NK-92 (cell line): ENCODE results near the gene LAMB1.

Experiments used
- DNase-seq: peaks from one replicate; lab custom pipeline; 2025; ENCODE audit not compliant: unreplicated experiment; lab: John Stamatoyannopoulos, UW

The LAMB1 gene

DNA sequence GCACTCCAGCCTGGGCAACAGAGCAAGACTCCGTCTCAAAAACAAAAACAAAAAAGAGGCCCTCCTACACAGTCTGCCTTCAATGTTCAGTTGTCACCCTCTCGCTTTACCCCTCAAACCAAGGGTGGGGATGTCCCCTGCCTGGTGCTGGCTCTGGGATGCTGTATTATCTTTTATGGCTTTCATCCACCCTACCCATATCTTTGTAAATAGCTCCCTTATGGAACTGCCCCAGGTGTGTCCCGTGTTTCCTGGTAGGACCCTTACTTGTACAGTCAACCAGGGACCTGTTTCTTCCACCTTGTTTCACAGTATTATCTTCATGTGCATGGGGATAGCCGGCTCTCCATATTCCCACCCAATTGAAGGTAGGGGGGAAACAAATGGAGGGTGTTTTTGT, 15.7 kb upstream of the LAMB1 start:
- no peak for DNase-seq

DNA sequence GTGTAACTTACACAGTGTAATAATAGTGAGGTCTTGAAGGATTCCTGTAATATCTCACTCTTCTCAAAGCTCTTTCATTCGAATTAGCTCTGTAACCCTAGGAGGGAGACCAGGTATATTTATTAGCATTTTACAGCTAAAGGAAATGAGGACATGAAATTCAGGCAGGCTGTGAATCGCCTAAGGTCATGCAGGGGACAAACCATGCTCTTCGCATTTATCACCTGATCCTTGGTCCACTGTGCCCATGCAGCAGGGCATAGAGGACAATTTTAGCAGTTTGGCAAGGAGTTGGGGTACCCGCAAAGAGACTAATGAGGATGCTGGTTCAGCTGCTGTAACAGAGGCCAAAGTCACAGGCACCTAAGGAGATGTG, 14.8 kb upstream of the LAMB1 start:
- DNase-seq: no peak

DNA sequence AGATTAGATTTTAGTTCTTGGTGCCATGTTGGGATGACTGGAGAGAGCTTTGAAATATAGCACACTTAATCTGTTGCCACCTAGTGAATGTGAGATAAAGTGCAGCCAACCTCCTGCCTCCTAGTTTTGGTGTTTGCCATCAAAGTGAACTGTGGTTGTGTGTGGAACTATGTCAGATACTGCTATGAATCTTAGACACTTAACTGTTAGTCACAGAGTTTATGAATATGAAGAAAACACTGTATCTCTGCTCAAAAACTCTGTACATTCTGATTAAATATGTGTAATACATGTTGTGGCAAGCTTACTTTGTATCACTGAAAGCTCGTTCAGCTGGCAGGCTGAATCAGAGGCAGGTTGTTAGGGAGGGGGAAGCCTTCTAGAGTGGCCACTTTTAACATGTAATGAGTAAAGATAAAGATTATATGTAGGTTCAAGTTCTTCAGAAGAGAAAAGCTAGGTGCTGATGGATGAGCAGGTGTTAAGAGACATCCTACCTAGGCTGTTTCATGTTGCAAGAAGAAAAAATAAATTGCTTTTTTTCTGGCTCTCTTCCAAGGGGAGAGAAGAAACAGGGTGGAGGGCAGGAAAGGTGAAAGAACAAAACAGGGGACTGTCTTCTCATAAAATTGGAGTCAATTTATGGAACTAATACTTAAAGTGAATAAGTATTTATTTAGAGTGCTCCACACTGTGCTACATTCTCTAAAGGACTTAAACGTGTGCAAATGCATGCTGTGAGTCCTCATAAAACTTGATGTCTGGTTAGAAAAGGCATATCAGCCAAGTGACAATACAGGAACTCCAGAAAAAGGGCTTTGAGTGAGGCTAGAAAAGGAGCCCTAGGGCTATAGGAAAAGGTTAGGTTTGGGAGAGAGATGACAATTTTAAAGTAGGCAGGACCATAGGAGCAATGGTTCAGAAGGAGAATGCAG, 14.1 kb upstream of the LAMB1 start:
- no peak for DNase-seq

DNA sequence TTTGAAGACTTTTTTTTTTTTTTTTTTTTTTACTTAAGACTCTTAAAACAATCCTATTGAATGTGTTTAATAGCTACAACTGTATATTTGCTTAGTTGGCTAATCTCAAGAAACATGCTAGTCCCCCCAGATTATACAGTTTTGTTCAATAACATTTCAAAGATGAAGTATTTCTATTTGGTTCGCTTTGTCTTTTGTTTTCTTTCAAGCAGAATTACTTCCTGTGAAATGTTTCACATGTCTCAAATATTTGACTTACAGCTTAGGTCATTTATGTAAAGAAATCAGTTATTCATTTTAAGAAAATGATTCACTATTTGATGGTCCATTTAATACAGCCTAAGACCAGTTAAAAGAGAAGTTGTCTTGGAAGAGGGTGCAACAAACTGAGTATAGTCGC, 12.8 kb upstream of the LAMB1 start:
- DNase-seq: no peak

DNA sequence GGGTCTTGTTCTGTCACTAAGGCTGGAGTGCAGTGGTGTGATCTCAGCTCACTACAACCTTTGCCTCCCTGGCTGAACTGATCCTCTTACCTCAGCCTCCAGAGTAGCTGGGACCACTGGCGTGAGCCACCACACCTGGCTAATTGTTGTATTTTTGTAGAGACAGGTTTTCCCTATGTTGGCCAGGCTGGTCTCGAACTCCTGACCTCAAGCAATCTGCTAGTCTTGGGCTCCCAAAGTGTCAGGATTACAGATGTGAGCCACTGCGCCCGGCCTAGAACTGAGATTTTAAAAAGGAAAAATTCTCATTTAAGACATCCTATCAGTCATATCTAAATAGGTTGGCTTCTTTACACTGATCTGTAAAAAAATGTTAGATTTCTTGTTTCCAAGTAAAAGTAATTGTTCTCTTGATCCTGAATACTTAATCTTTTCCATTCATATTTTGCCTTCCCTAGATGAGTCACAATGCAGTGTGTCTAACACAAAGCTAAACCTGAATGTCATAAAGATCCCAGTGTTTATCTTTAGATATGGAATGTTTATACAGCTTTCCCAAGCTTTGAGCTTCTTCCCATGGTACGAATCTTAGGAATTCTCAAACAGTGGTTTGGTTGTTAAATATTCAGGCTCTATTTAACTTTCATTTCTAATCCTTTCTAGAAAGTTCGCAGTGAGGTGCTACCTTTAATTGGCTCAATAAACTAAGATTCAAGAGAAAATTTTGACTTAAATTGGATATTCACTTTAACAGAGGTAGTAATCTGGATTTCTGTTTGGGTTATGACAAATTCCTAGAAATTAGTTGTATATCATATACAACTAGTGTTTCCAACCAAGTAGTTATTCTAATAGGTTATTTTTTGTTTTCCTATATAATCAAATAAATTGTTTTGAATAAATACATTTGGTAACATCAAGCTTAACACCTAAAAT, 12.1 kb upstream of the LAMB1 start:
- no peak for DNase-seq

DNA sequence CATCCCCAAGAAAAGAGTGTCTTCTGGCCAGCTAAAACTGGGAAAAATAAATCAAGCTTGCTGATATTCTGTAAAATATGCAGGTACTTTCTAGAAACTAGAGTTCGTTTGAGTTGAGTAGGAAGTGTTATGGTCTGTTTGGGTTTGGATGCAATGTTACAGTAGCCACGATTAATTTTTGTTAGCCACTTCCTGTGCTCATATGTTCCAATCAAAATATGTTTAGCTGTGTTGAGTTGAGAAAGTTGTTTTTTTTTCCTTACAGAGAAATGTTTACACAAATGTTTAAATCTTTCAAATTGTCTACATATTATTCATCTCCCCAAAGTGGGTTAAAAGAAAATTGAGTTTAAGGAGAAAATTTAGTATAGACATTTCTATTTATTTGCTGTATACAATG, 11.3 kb upstream of the LAMB1 start:
- DNase-seq: no peak

DNA sequence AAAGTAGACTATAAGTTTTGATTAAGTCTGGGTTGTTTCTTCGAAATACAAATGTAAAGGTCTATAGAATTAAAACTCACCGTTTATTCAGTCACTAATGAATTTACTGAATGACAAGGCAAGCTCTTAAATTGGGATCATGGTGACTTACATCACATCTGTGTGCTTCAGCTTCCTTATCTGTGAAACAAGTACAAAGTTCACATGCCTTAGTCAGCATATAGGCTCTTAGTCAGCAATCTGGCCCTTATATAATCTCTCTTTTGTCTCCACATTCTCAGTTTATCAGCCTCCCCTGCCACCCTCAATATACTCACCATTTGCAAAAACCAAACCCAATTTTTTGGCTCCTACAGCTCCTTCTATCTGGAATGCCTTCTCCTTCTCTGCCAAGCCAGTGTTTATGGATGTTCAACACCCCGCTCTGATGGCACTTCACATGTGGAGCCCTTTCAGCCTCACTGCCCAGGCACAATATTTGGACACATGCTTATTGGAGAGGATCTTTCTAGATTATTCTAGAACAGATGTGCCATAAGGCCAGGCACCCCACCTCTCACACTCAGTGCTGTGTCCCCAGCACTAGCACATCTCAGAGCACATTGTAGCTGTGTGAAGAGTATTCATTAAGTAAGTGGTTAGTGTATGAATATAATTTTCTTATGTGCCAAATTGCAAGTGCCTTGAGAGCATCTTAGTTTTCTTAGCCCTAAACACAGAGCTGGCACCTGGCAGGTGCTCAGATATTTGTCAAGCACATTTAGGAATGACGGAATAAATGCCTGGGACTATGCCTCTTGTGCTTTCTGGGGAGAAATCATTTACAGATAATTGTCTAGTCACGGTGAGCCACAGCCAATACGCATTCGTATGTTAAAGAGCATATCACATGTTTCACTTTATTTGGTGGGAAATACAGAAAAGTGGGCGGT, 9.8 kb upstream of the LAMB1 start:
- no peak for DNase-seq

DNA sequence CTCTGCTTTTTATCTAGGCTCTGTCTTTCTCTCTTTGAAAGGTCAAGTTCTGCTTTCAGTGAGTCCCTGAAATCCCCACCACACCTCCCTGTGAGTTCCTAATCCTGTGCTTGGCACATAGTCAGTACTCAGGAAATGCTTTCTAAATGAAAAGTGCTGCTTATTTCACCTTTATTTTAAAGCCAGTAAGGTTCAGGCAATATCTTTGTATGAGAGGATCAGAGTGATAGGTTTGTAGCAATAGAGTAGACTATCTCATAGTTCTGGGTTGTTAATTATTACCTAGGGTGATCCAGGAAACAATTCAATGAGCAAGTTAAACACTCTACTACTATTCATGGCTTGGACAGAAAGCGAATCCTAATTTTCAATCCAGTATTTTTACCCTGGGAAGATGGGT, 7.4 kb upstream of the LAMB1 start:
- no peak for DNase-seq

DNA sequence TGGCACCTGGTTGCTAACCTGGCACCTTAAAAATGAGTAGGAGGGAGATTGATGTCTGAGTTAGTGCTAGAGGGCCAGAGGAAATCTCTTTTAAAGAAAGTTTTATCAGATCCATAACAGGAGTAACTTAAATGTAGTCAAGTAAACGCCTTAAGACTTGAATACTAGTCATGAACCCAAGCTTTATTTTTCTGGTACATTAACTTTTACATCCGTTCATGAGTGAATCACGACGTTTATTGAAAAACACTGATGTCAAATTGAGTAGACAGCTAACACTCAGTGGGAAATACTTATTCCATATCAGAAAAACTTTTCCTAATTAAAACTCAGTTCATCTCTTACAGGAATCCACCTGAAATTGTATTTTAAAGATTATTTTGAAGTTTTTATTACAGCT, 6.9 kb upstream of the LAMB1 start:
- no peak for DNase-seq

DNA sequence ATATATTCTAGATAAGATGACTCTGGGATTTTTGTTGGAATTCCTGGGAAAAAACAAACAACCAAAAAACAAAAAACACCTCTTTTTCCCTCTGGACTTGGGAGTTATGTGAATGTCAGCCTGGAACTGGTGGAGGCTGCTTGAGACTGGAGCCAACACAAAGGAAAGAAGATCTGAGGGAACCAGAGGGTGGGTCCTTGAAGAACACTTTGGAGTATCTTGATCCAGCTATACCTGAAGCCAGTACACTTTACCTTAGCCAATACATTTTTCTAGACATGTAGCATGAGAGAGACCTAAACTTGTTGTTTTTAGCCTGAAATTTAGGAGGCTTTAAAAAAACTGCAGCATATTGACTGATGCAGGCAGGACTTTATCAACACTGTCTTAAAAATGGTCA, 5.9 kb upstream of the LAMB1 start:
- DNase-seq: no peak

DNA sequence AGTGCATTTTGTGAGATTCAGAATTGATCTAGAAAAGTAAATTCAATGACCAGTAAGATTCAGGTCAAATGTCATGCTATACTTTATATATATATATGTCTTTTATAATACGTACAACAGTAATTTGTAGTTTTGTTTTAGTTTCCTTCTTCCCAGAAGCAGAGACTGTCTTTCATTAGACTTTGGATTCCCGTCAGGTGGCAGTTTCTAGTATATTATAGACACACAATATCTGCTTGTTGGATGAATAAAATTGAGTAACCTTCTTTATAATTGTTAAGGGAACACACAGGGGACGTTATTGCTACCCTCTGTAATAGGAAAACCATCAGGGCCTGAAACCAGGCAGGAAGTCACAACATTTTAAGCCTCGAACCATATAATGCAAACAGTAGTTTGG, 5.3 kb upstream of the LAMB1 start:
- no peak for DNase-seq

DNA sequence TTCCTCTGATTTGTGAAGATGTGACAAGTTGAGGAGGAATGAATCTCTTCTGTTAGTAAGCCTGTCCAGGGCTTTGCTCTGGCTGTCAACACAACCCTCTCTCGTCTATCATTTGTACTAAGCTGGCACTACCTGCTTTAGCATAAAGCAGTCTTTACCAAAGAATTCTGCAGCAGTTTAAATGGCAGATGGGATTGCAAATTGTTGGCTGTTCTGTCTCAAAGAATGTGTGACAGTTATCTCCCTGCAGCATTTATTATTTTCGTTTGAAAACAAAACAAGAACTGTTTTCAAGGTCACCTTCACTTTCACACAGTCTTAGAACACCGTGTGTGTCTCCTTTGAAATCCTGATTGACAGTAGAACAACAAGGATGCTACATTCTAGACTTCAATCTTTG, 4.8 kb upstream of the LAMB1 start:
- DNase-seq: no peak

DNA sequence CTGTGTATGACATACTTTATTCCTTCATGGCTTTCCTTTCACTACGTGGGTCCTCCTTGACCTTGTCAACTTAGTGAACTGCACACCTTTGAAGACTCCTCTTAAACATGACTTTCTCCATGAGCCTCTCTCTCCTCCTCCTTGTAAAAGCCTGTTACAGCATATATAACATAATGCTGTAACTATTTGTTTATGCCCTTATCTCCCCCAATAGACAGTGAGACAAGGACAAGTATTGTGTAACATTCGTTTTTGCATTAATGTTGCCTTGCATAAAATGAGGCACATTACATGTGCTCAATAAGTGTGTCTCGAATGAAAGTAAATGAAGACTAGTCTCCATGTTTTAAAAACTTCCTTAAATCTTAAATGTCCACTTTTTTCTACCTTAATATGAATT, 4.3 kb upstream of the LAMB1 start:
- DNase-seq: no peak

DNA sequence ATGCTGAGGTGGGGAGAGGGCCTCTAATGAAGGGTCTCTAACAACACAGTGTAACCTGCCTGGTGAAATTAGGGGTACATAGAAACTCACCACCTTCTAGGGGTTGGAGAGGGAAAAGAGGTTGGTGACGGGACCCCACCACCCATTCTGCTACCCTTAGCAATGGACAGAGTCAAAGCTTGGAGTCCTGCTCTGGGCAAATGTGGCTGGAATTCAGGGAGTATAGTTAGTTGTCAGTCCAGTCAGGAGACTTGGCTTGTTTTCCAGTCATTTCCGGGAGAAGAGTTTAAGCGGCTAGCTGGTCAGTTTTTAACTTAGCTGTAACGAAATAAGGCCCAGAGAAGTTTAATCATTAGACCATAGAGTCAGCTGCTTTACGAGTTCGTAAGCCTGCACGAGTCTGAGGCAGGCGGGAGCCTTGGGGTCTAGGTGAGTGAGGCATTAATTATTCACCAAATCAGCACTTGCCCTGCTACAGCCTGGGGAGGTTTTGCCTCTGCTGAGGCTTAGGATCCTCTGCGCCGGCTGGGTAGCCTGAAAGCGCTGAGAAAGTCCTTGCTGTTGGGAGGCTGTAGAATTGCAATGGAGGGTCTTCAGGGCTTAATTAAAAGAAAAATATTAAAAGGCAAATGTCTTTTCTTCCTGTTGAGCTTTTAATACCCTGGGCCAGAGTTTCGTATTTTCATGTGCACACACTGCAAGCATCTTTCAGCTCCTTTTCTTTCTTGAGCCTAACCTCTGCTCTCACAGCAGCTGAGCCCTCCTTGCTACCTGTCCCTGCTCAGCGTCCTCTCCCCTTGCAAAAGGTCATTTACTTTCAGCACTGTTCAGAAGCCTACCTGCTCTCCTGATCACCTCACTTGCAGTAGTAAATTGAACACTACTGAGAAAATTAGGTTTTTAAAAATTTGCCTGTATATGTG, 1.5 kb upstream of the LAMB1 start:
- no peak for DNase-seq

DNA sequence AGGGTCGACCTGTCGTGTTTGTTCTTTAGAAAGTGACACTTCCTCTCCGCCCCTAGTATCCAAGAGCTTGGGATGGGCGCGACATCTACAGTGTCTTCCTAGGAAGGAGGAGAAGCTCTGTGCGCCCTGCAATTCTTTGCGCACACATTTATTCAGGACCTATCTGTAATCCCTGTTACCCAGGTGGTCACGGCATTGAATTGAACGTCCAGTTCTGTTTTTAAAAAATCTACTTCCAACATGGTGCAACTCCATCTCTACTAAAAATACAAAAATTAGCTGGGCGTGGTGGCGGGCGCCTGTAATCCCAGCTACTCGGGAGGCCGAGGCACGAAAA, 606 bp upstream of the LAMB1 start:
- no peak for DNase-seq

DNA sequence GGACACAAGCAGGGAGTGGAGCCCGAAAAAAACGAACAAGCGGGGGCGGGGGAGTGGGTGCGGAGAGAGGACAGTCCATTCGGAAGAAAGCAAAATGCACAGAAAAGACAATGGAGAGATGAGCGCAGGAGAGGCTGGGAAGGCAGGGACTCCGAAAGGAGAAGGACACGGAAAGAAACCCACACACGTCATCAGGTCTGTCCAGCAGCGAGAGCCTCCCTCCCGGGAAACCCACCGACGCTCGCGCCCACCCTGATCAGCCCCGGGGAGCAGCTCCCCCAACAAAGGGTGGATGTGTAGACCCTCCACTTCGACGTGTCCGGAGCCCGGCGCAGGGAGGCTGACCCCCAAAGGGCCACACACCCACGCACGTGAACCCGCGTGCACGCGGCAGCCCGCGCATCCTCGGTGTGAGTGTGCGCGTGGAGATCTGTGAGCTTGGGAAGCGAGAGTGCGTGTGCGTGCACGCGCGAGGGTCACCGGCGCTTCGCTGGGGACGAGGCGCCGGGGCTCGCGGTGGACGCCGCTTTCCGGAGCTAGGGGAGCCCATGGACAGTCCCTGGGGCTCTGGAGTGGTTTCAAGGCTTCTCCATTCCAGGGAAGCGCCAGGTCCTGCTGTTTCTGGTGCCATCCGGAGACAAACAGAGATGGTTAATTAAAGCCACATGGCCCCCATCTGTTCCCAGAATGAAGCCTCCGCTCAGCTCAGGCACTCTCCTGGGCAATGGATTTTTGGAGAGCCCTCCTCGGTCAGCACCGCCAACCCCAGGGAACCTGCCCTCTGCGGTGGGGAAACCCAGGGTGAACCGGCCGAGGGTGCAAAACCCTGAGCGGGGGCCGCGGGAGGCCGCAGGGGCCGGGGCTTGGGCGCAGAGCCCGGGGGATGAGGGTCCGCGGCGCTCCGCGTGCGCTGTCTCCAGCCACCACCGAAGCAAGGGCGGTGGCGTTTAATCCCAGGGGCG, 916 bp downstream of the LAMB1 start:
- no peak for DNase-seq

DNA sequence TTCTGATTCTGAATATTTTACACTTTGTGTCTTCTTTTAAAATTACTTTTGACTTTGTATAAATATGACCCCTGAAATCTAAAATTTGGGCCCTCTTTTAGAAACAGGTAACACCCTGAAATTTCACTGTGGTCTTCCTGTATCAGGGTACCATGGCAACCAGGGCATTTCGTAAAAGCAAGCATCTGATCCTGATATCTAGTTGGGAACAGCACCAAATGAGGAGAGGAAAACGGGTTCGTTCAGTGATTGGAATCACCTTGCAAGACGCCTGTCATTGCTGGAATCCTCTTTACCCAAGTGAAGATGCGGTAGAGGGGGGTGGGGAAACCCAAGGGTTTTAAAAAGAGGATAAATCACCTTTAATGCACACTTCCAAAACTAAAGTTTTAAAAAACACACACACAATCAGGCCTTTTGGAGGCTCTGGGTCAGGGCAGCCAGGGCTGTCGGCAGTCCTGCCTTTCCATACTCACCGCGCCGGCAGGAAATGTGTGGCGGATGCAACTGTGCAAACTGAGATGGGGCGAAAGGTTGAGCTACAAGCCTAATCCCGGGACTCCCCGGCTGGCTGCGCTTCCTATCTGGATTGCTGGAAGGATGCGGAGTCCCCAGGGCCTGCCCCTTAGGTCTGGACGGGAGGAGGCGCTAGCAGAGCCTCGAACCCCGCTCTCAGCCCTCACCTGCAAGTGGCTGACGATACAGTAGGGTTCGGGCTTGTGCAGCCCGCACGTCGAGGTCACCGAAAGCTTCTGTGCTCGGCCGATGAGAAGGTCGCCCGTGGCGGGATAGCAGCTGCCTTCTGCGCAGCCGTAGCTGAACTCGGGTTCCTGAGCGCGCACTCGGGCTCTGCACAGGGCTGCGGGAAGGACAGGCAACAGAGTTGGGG, 1.8 kb downstream of the LAMB1 start:
- DNase-seq: no peak
